Naive thymus-derived CD4-positive, alpha-beta T cell (primary cell): ENCODE measurements around the gene AMBRA1. TPM values are rescaled to one million over a fixed set of nuclear protein-coding genes. Genes with fewer than 3 reads are reported as not detected.

Source experiments
- ATAC-seq: fragments of 150-1000 bp; cut with Tn5 transposase; 2 replicates; pipeline ENCODE4 v1.10.0; 2021; ENCODE audit warnings: mild to moderate bottlenecking, moderate library complexity
- CTCF ChIA-PET: fragments of 350-600 bp; sonication (Branson Sonifier 250); formaldehyde crosslinking; loops from one replicate; lab custom pipeline; 2021; ENCODE audit warnings: antibody characterized with exemption; lab: Charles Lee
- POLR2A ChIA-PET: fragments of 350-600 bp; sonication (Branson Sonifier 250); formaldehyde crosslinking; loops from one replicate; lab custom pipeline; 2021; ENCODE audit warnings: antibody characterized with exemption, inconsistent platforms; lab: Charles Lee
- DNase-seq, 9 donors: peaks; one replicate each; pipeline versions ENCODE4 v3.0.0 to v3.0.0-alpha.2; 2020 to 2022; ENCODE audit warnings: mixed read lengths in 1 of 9
- H3K27ac ChIP-seq: one replicate; pipeline ENCODE4 v1.7.0; 2013; ENCODE audit warnings: mild to moderate bottlenecking, low read depth, low read length, moderate library complexity
- H3K27me3 ChIP-seq, 2 donors: one replicate each; pipeline ENCODE4 v1.7.0; 2013; ENCODE audit warnings: low read length in 2 of 2, mild to moderate bottlenecking in 2 of 2, moderate library complexity in 2 of 2; ENCODE audit not compliant: control insufficient read depth in 2 of 2, insufficient read depth in 2 of 2
- H3K36me3 ChIP-seq, 3 experiments: 1 replicate in 2 of 3; 2 replicates in 1 of 3; pipeline ENCODE4 v1.7.0; 2013; ENCODE audit warnings: low read length in 3 of 3, mild to moderate bottlenecking in 3 of 3, moderate library complexity in 1 of 3; ENCODE audit not compliant: insufficient read depth in 3 of 3, control insufficient read depth in 2 of 3
- H3K4me1 ChIP-seq, 2 donors: one replicate each; pipeline ENCODE4 v1.7.0; 2013; ENCODE audit warnings: low read length in 2 of 2, mild to moderate bottlenecking in 2 of 2, moderate library complexity in 1 of 2; ENCODE audit not compliant: control insufficient read depth in 2 of 2, insufficient read depth in 2 of 2
- H3K4me3 ChIP-seq: 2 replicates; pipeline ENCODE4 v1.7.0; 2013; ENCODE audit warnings: mild to moderate bottlenecking, low read length
- H3K9me3 ChIP-seq, 3 experiments: 1 replicate in 2 of 3; 2 replicates in 1 of 3; pipeline ENCODE4 v1.7.0; 2013; ENCODE audit warnings: low read length in 3 of 3; ENCODE audit not compliant: control insufficient read depth in 2 of 3
- H3K27ac Mint-ChIP-seq, 9 donors: one replicate each; pipeline ENCODE4 v1.8.0; 2020 to 2022; ENCODE audit warnings: mixed read lengths in 9 of 9, mild to moderate bottlenecking in 8 of 9, moderate library complexity in 5 of 9, inconsistent platforms in 2 of 9
- H3K27me3 Mint-ChIP-seq, 5 donors: one replicate each; pipeline ENCODE4 v1.8.0; 2021 to 2022; ENCODE audit warnings: mixed read lengths in 5 of 5, mild to moderate bottlenecking in 1 of 5
- H3K36me3 Mint-ChIP-seq, 5 donors: one replicate each; pipeline ENCODE4 v1.8.0; 2020 to 2022; ENCODE audit warnings: mixed read lengths in 5 of 5, mild to moderate bottlenecking in 3 of 5, inconsistent platforms in 1 of 5
- H3K4me1 Mint-ChIP-seq, 7 donors: one replicate each; pipeline ENCODE4 v1.8.0; 2020 to 2022; ENCODE audit warnings: mixed read lengths in 7 of 7, mild to moderate bottlenecking in 3 of 7, inconsistent platforms in 1 of 7
- H3K4me3 Mint-ChIP-seq, 10 donors: one replicate each; pipeline ENCODE4 v1.8.0; 2020 to 2022; ENCODE audit warnings: mild to moderate bottlenecking in 10 of 10, mixed read lengths in 10 of 10, moderate library complexity in 6 of 10, inconsistent platforms in 2 of 10
- H3K9me3 Mint-ChIP-seq, 11 donors: one replicate each; pipeline ENCODE4 v1.8.0; 2020 to 2022; ENCODE audit warnings: mixed read lengths in 11 of 11, mild to moderate bottlenecking in 4 of 11, inconsistent platforms in 1 of 11, moderate library complexity in 1 of 11
- intact Hi-C, 2 donors: fragments of 100-400 bp; cut with micrococcal nuclease; formaldehyde crosslinking; loops; one replicate each; pipeline ENCODE4 v1.15.1; 2023
- polyA plus RNA-seq, 2 donors: library from polyadenylated mRNA; unstranded; fragments of 300-500 nt; fragmentation: Illumina TruSeq; gene quantifications; one replicate each; pipeline ENCODE4 v1.2.3, GENCODE V29; 2021
- total RNA-seq, 6 experiments: library from RNA in 5 of 6; stranded (reverse) in 5 of 6; gene quantifications; 1 replicate in 5 of 6; 2 replicates in 1 of 6; pipeline ENCODE4 v1.2.3 and lab custom pipeline; 2021 to 2026

AMBRA1 gene
- total and polyA plus RNA-seq, 7 experiments from 2014 or later: 8.9 to 48.7 (median 41.2) TPM

- Histone ChIP-seq H3K27ac (no peak overlapping the region), H3K4me3 (no peak overlapping the region), H3K36me3 (peaks cover 0 to 5% (median 0%) of the 10 kb centered on the region in 3 experiments), H3K9me3 (no peaks in the 10 kb centered on the region), H3K4me1 (peaks cover 3 to 7% of the 10 kb centered on the region in 2 donors), H3K27me3 (no peaks in the 10 kb centered on the region)
- ATAC-seq (no peak), DNase-seq (no peak)
- no peak overlapping the region for H3K4me3 Mint-ChIP-seq
- H3K27ac Mint-ChIP-seq: peak overlapping the region in 1 of 9 donors; percentile 30
- peaks cover 25 to 49% (median 33%) of the 10 kb centered on the region in 7 donors for H3K4me1 Mint-ChIP-seq
- CTCF ChIA-PET: interaction anchor here (1.1 kb wide), 1 partner anchor 14 kb away, joined by 6 read pairs; no protein-coding TSS in a partner anchor
- no peaks in the 10 kb centered on the region for H3K9me3 Mint-ChIP-seq
- no peaks in the 10 kb centered on the region for H3K27me3 Mint-ChIP-seq
- POLR2A ChIA-PET: no interaction called here
- intact Hi-C loops: no loop called here
- peaks cover 0 to 12% (median 0%) of the 10 kb centered on the region in 5 donors for H3K36me3 Mint-ChIP-seq
These were observed 117.8 kb downstream of the AMBRA1 start for GRCh38 chr11:46475926-46476545.

GRCh38 chr11:46475051-46475925 is 118.5 kb downstream of the AMBRA1 start:
- peaks cover 0 to 17% (median 1%) of the 10 kb centered on the region in 5 donors for H3K36me3 Mint-ChIP-seq
- ChIA-PET POLR2A (no interaction called here), CTCF (no interaction called here)
- H3K4me1 ChIP-seq: peaks cover 3 to 7% of the 10 kb centered on the region in 2 donors
- no peak overlapping the region for H3K4me3 ChIP-seq
- H3K4me1 Mint-ChIP-seq: peaks cover 25 to 52% (median 33%) of the 10 kb centered on the region in 7 donors
- no peaks in the 10 kb centered on the region for H3K9me3 Mint-ChIP-seq
- H3K4me3 Mint-ChIP-seq: peak overlapping the region in 1 of 10 donors; percentile 23
- no peaks in the 10 kb centered on the region for H3K27me3 Mint-ChIP-seq
- no peak overlapping the region for H3K27ac ChIP-seq
- H3K27ac Mint-ChIP-seq: peak overlapping the region in 1 of 9 donors; percentile 16
- DNase-seq (no peak), ATAC-seq (no peak)
- intact Hi-C loops: no loop called here
- H3K9me3 ChIP-seq: no peaks in the 10 kb centered on the region
- H3K36me3 ChIP-seq: peaks cover 0 to 5% (median 0%) of the 10 kb centered on the region in 3 experiments
- H3K27me3 ChIP-seq: no peaks in the 10 kb centered on the region

GRCh38 chr11:46472662-46472994 is 121.2 kb downstream of the AMBRA1 start:
- no peak for DNase-seq
- intact Hi-C loops: no loop called here
- POLR2A ChIA-PET: no interaction called here
- no peaks in the 10 kb centered on the region for H3K9me3 ChIP-seq
- H3K4me3 Mint-ChIP-seq: no peak overlapping the region
- H3K4me1 Mint-ChIP-seq: peaks cover 20 to 43% (median 35%) of the 10 kb centered on the region in 7 donors
- no peaks in the 10 kb centered on the region for H3K9me3 Mint-ChIP-seq
- no peak overlapping the region for H3K4me3 ChIP-seq
- no peak for ATAC-seq
- no peaks in the 10 kb centered on the region for H3K27me3 ChIP-seq
- peaks cover 0 to 10% (median 4%) of the 10 kb centered on the region in 3 experiments for H3K36me3 ChIP-seq
- CTCF ChIA-PET: no interaction called here
- peak overlapping the region in 2 of 9 donors; percentile 32 to 66 for H3K27ac Mint-ChIP-seq
- H3K27ac ChIP-seq: no peak overlapping the region
- no peaks in the 10 kb centered on the region for H3K27me3 Mint-ChIP-seq
- H3K4me1 ChIP-seq: peaks cover 3 to 7% of the 10 kb centered on the region in 2 donors
- peaks cover 0 to 19% (median 3%) of the 10 kb centered on the region in 5 donors for H3K36me3 Mint-ChIP-seq

- no peak for DNase-seq
- peaks cover 3 to 7% of the 10 kb centered on the region in 2 donors for H3K4me1 ChIP-seq
- Mint-ChIP-seq H3K4me1 (peaks cover 20 to 43% (median 36%) of the 10 kb centered on the region in 7 donors), H3K36me3 (peaks cover 0 to 21% (median 4%) of the 10 kb centered on the region in 5 donors), H3K9me3 (no peaks in the 10 kb centered on the region), H3K4me3 (no peak overlapping the region), H3K27ac (no peak overlapping the region), H3K27me3 (no peaks in the 10 kb centered on the region)
- POLR2A ChIA-PET: no interaction called here
- no peaks in the 10 kb centered on the region for H3K9me3 ChIP-seq
- ATAC-seq: no peak
- no peak overlapping the region for H3K27ac ChIP-seq
- no peak overlapping the region for H3K4me3 ChIP-seq
- H3K36me3 ChIP-seq: peaks cover 0 to 11% (median 6%) of the 10 kb centered on the region in 3 experiments
- intact Hi-C loops: no loop called here
- CTCF ChIA-PET: no interaction called here
- H3K27me3 ChIP-seq: no peaks in the 10 kb centered on the region
These were observed 121.7 kb downstream of the AMBRA1 start for GRCh38 chr11:46471943-46472661.

- Histone ChIP-seq H3K27ac (no peak overlapping the region), H3K27me3 (no peaks in the 10 kb centered on the region), H3K4me1 (no peaks in the 10 kb centered on the region), H3K4me3 (no peak overlapping the region), H3K9me3 (no peaks in the 10 kb centered on the region), H3K36me3 (peaks cover 0 to 6% (median 6%) of the 10 kb centered on the region in 3 experiments)
- H3K4me3 Mint-ChIP-seq: no peak overlapping the region
- ATAC-seq (no peak), DNase-seq (no peak)
- H3K9me3 Mint-ChIP-seq: no peaks in the 10 kb centered on the region
- no peak overlapping the region for H3K27ac Mint-ChIP-seq
- H3K4me1 Mint-ChIP-seq: peaks cover 23 to 41% (median 34%) of the 10 kb centered on the region in 7 donors
- intact Hi-C loops: no loop called here
- no peaks in the 10 kb centered on the region for H3K27me3 Mint-ChIP-seq
- peaks cover 0 to 23% (median 4%) of the 10 kb centered on the region in 5 donors for H3K36me3 Mint-ChIP-seq
- POLR2A ChIA-PET: no interaction called here
- CTCF ChIA-PET: no interaction called here
These were observed 123.9 kb downstream of the AMBRA1 start for GRCh38 chr11:46469926-46470325.

GRCh38 chr11:46465683-46466082 is 128.1 kb downstream of the AMBRA1 start:
- Histone ChIP-seq H3K27ac (no peak overlapping the region), H3K9me3 (no peaks in the 10 kb centered on the region), H3K36me3 (peaks cover 0 to 9% (median 6%) of the 10 kb centered on the region in 3 experiments), H3K4me1 (no peaks in the 10 kb centered on the region), H3K27me3 (no peaks in the 10 kb centered on the region), H3K4me3 (no peak overlapping the region)
- intact Hi-C loops: no loop called here
- ATAC-seq: no peak
- peaks cover 0 to 22% (median 3%) of the 10 kb centered on the region in 5 donors for H3K36me3 Mint-ChIP-seq
- no peaks in the 10 kb centered on the region for H3K27me3 Mint-ChIP-seq
- H3K4me1 Mint-ChIP-seq: peaks cover 13 to 35% (median 22%) of the 10 kb centered on the region in 7 donors
- ChIA-PET CTCF (no interaction called here), POLR2A (no interaction called here)
- H3K9me3 Mint-ChIP-seq: no peaks in the 10 kb centered on the region
- DNase-seq: no peak
- H3K4me3 Mint-ChIP-seq: no peak overlapping the region
- H3K27ac Mint-ChIP-seq: peak overlapping the region in 2 of 9 donors; percentile 29 to 63
